H1 (cell line): ENCODE measurements around the gene NBEA. TPM values are rescaled to one million over a fixed set of nuclear protein-coding genes. Genes with fewer than 3 reads are reported as not detected.

ENCODE experiments used
- PHF8 ChIP-seq: fragments of 200-600 bp; sonication (generic); conservative IDR thresholded peaks from 2 replicates; pipeline ENCODE4 v1.7.1; 2012; ENCODE audit warnings: low read depth, mild to moderate bottlenecking, inconsistent platforms, low read length, moderate library complexity
- POLR2AphosphoS5 ChIP-seq: IDR thresholded peaks from 2 replicates; pipeline ENCODE4 v1.6.1; 2011; ENCODE audit warnings: low read depth, low read length
- TCF12 ChIP-seq: IDR thresholded peaks from 2 replicates; pipeline ENCODE4 v1.6.1; 2011; ENCODE audit warnings: low read depth, mild to moderate bottlenecking, low read length
- polyA plus RNA-seq, 7 experiments: library from polyadenylated mRNA; depleted of rRNA in 3 of 7; stranded (reverse) in 5 of 7; unstranded in 2 of 7; fragments of >200 nt in 5 of 7; fragments of 200-250 nt in 2 of 7; gene quantifications; 1 replicate in 5 of 7; 2 replicates in 1 of 7; 4 replicates in 1 of 7; pipeline versions ENCODE4 v1.2.1 to v1.2.3, GENCODE V29; 2011 to 2013; ENCODE audit warnings: missing spikeins in 2 of 7, mixed read lengths in 2 of 7
- total RNA-seq: library from RNA; stranded (reverse); fragmentation: NEBNext Ultra II Directional; extraction: Animal tissue kit (Norgen Biotek cat#: 25700); gene quantifications from 2 replicates; pipeline ENCODE4 v1.2.1, GENCODE V29; 2021

Gene NBEA
- total and polyA plus RNA-seq, 2 of the 8 experiments (the other 6 are each of a cell fraction or from before 2014, with no cell fraction given) = 14.2 to 21.5 TPM

- TF ChIP-seq POLR2AphosphoS5 = no peak
- TF ChIP-seq TCF12 = no peak
- no peak for TF ChIP-seq PHF8
Observed at GRCh38 chr13:35649162-35649561, 707.1 kb downstream of the NBEA start (continued).
